Brain pericyte (primary cell): ENCODE measurements around the gene UBA7.

Experiments
- DNase-seq: peaks from one replicate; pipeline ENCODE4 v3.0.0-alpha.2; 2012; ENCODE audit warnings: low read depth, low spot score

Gene UBA7

GRCh38 chr3:49805897-49806701, 7.7 kb downstream of the UBA7 start:
- DNase-seq, result no peak

GRCh38 chr3:49805367-49805782, 8.4 kb downstream of the UBA7 start:
- peak; percentile 72 for DNase-seq

GRCh38 chr3:49804141-49805041, 9.4 kb downstream of the UBA7 start:
- DNase-seq, result no peak

- no peak for DNase-seq
Observed at GRCh38 chr3:49803465-49804140, 10.2 kb downstream of the UBA7 start.

- DNase-seq, result peak; percentile 47
Observed at GRCh38 chr3:49802719-49803464, 10.9 kb downstream of the UBA7 start, which contains the start of gene INKA1. TSS of gene INKA1 (plus strand) at chr3:49803261. CDS start at chr3:49803393, 132 bp downstream.

GRCh38 chr3:49801160-49801559, 12.6 kb downstream of the UBA7 start:
- DNase-seq, result no peak

GRCh38 chr3:49799761-49800160, 14.0 kb downstream of the UBA7 start, which contains the start of gene CDHR4:
TSS of gene CDHR4 (minus strand) at chr3:49799873. CDS start at chr3:49799812, 61 bp downstream.
- DNase-seq, result no peak

- no peak for DNase-seq
Observed at GRCh38 chr3:49799105-49799504, 14.6 kb downstream of the UBA7 start.

GRCh38 chr3:49794926-49795905, 18.5 kb downstream of the UBA7 start:
- no peak for DNase-seq

GRCh38 chr3:49794431-49794830, 19.3 kb downstream of the UBA7 start:
- no peak for DNase-seq

- no peak for DNase-seq
Observed at GRCh38 chr3:49793486-49794085, 20.2 kb downstream of the UBA7 start.

- no peak for DNase-seq
Observed at GRCh38 chr3:49792371-49793150, 21.2 kb downstream of the UBA7 start.

- DNase-seq, result no peak
Observed at GRCh38 chr3:49791571-49791970, 22.2 kb downstream of the UBA7 start.

GRCh38 chr3:49790626-49791411, 22.9 kb downstream of the UBA7 start:
- no peak for DNase-seq

GRCh38 chr3:49788056-49788455, 25.7 kb downstream of the UBA7 start:
- DNase-seq, result no peak

GRCh38 chr3:49787536-49787935, 26.2 kb downstream of the UBA7 start:
- DNase-seq, result no peak

GRCh38 chr3:49787182-49787464, 26.6 kb downstream of the UBA7 start:
- no peak for DNase-seq
